Panc1 (cell line): ENCODE measurements around the gene ASF1A. TPM values are rescaled to one million over a fixed set of nuclear protein-coding genes. Genes with fewer than 3 reads are reported as not detected.

Experiments
- ATAC-seq: fragments of 200-7000 bp; cut with Tn5 transposase; 2 replicates; pipeline ENCODE4 v1.9.1; 2020; ENCODE audit warnings: mild to moderate bottlenecking, moderate library complexity
- BruUV-seq: library from RNA; stranded (reverse); fragments of 400-500 nt; replicated peaks from 2 replicates; lab custom pipeline; 2021; lab: Mats Ljungman, UMichigan
- CTCF ChIA-PET: fragments of 300-600 bp; sonication (Branson Sonifier 250); formaldehyde crosslinking; loops from one replicate; lab custom pipeline; 2022; ENCODE audit warnings: antibody characterized with exemption; lab: Charles Lee
- POLR2A ChIA-PET: fragments of 300-600 bp; sonication (Branson Sonifier 250); formaldehyde crosslinking; loops from one replicate; lab custom pipeline; 2022; ENCODE audit warnings: antibody characterized with exemption; lab: Charles Lee
- DNase-seq: peaks from one replicate; pipeline ENCODE4 v3.0.0-alpha.2; 2010; ENCODE audit warnings: low read depth, low spot score
- H3K27ac ChIP-seq: 2 replicates; pipeline ENCODE4 v1.5.1; 2011; ENCODE audit warnings: mild to moderate bottlenecking, low read length, inconsistent platforms
- H3K27me3 ChIP-seq: fragments of 200-500 bp; sonication (Bioruptor generic); 2 replicates; pipeline ENCODE4 v1.6.0; 2014; ENCODE audit warnings: low read length, inconsistent platforms; ENCODE audit not compliant: control insufficient read depth, insufficient read depth
- H3K36me3 ChIP-seq: fragments of 200-500 bp; sonication (Bioruptor generic); 2 replicates; pipeline ENCODE4 v1.5.1; 2014; ENCODE audit warnings: inconsistent platforms, mild to moderate bottlenecking, low read length, moderate library complexity; ENCODE audit not compliant: control insufficient read depth, insufficient read depth
- H3K4me1 ChIP-seq: 2 replicates; pipeline ENCODE4 v1.5.1; 2011; ENCODE audit warnings: inconsistent platforms, mild to moderate bottlenecking, low read length, moderate library complexity; ENCODE audit not compliant: control insufficient read depth, insufficient read depth
- H3K4me3 ChIP-seq, 2 experiments: 2 replicates each; pipeline ENCODE4 v1.5.1; 2011 to 2012; ENCODE audit warnings: low read depth in 2 of 2, low read length in 2 of 2, mild to moderate bottlenecking in 2 of 2, inconsistent platforms in 1 of 2, moderate library complexity in 1 of 2
- H3K9me3 ChIP-seq: fragments of 200-500 bp; sonication (Bioruptor generic); 2 replicates; pipeline ENCODE4 v1.5.1; 2014; ENCODE audit warnings: low read depth, mild to moderate bottlenecking, inconsistent platforms, low read length, moderate library complexity; ENCODE audit not compliant: control insufficient read depth, insufficient read depth
- CTCF ChIP-seq: fragments of 450-650 bp; IDR thresholded peaks from 2 replicates; pipeline ENCODE4 v1.5.1; 2017; ENCODE audit warnings: mild to moderate bottlenecking
- POLR2AphosphoS5 ChIP-seq: IDR thresholded peaks from 2 replicates; pipeline ENCODE4 v1.6.1; 2012; ENCODE audit warnings: mild to moderate bottlenecking, low read depth, low read length, moderate library complexity
- REST ChIP-seq, 2 experiments: IDR thresholded peaks; 2 replicates each; pipeline ENCODE4 v1.6.1; 2011 to 2012; ENCODE audit warnings: low read depth in 2 of 2, control low read depth in 1 of 2, low read length in 1 of 2, mild to moderate bottlenecking in 1 of 2, moderate library complexity in 1 of 2; ENCODE audit not compliant: insufficient read depth in 1 of 2
- SIN3A ChIP-seq: IDR thresholded peaks from 2 replicates; pipeline ENCODE4 v1.6.1; 2012; ENCODE audit warnings: low read depth, mild to moderate bottlenecking, low read length, moderate library complexity, borderline replicate concordance; ENCODE audit not compliant: insufficient read depth
- TCF7L2 ChIP-seq: IDR thresholded peaks from 2 replicates; pipeline ENCODE4 v1.6.1; 2011; ENCODE audit warnings: mild to moderate bottlenecking, low read depth, low read length, inconsistent platforms
- in situ Hi-C: cut with HindIII; loops from 2 replicates; pipeline ENCODE4 v1.10.0; 2016; ENCODE audit warnings: low sequenced_read_pairs, low pct_unique_long_range_greater_than_20kb
- intact Hi-C: fragments of 100-400 bp; cut with micrococcal nuclease; formaldehyde crosslinking; loops from one replicate; pipeline ENCODE4 v1.10.0; 2022; ENCODE audit not compliant: unreplicated experiment
- total RNA-seq: library from RNA; stranded (reverse); gene quantifications from one replicate; pipeline ENCODE4 v1.2.1, GENCODE V29; 2021; ENCODE audit not compliant: unreplicated experiment

The ASF1A gene
- total RNA-seq, 1 experiment from 2014 or later, result 28.5 TPM

- Histone ChIP-seq H3K4me3 (no peak overlapping the region), H3K4me1 (peaks cover 20% of the 10 kb centered on the region), H3K27me3 (no peaks in the 10 kb centered on the region), H3K27ac (no peak overlapping the region), H3K9me3 (peaks cover 4% of the 10 kb centered on the region; the same call in 1 of the 2 replicates), H3K36me3 (no peaks in the 10 kb centered on the region)
- TF ChIP-seq CTCF (no peak), SIN3A (no peak), POLR2AphosphoS5 (no peak), TCF7L2 (no peak), REST (IDR thresholded peaks at IDR 0.05; ENCODE audit: insufficient read depth in 1 of 2, low read depth in 2 of 2, low read length in 1 of 2) (no peak)
- intact Hi-C loops (no loop called here), in situ Hi-C loops (no loop called here)
- no peak for ATAC-seq
- no peak for DNase-seq
- POLR2A ChIA-PET, result no interaction called here
- BruUV-seq, result no TSS peak
- CTCF ChIA-PET, result no interaction called here
Measured at GRCh38 chr6:118860880-118861279, 33.1 kb upstream of the ASF1A start.

- H3K27ac ChIP-seq, result no peak overlapping the region
- no peak overlapping the region for H3K4me3 ChIP-seq
- in situ Hi-C loops (no loop called here), intact Hi-C loops (no loop called here)
- ATAC-seq, result no peak
- H3K9me3 ChIP-seq, result peaks cover 12% of the 10 kb centered on the region; the same call in 1 of the 2 replicates
- TF ChIP-seq REST (IDR thresholded peaks at IDR 0.05; ENCODE audit: insufficient read depth in 1 of 2, low read depth in 2 of 2, low read length in 1 of 2), result no peak
- no peak for TF ChIP-seq POLR2AphosphoS5
- TF ChIP-seq CTCF, result no peak
- no peak for TF ChIP-seq SIN3A
- no peak for TF ChIP-seq TCF7L2
- H3K4me1 ChIP-seq, result peaks cover 20% of the 10 kb centered on the region
- DNase-seq, result no peak
- no TSS peak for BruUV-seq
- H3K27me3 ChIP-seq, result no peaks in the 10 kb centered on the region
- POLR2A ChIA-PET, result no interaction called here
- H3K36me3 ChIP-seq, result no peaks in the 10 kb centered on the region
- CTCF ChIA-PET, result no interaction called here
Measured at GRCh38 chr6:118862443-118862842, 31.5 kb upstream of the ASF1A start.
